LHCN-M2 (cell line): ENCODE data around the gene ZNF716. TPM values are rescaled to one million over a fixed set of nuclear protein-coding genes. Genes with fewer than 3 reads are reported as not detected.
"Not testable (repeated sequence)": the region's sequence is repeated elsewhere in the genome, so short reads cannot be mapped to it uniquely, and the experiment has no call there.

ENCODE experiments used
- DNase-seq: peaks from one replicate; pipeline ENCODE4 v3.0.0-alpha.2; 2012; ENCODE audit warnings: low read depth
- polyA plus RNA-seq: library from polyadenylated mRNA; unstranded; fragments of >200 nt; gene quantifications from one replicate; pipeline ENCODE4 v1.2.1, GENCODE V29; 2012; ENCODE audit warnings: missing spikeins
- total RNA-seq: library from RNA; depleted of rRNA; stranded (reverse); fragments of >200 nt; gene quantifications from 2 replicates; pipeline ENCODE4 v1.2.3, GENCODE V29; 2014; rRNA removed

ZNF716 gene
- total RNA-seq = not detected in 2 replicates
- not detected for polyA plus RNA-seq

GRCh38 chr7:57449904-57450303 lies at the start of gene ZNF716:
ZNF716 (plus strand) TSS chr7:57450177; CDS start chr7:57450289, 112 bp downstream.
- DNase-seq = no peak

DNA sequence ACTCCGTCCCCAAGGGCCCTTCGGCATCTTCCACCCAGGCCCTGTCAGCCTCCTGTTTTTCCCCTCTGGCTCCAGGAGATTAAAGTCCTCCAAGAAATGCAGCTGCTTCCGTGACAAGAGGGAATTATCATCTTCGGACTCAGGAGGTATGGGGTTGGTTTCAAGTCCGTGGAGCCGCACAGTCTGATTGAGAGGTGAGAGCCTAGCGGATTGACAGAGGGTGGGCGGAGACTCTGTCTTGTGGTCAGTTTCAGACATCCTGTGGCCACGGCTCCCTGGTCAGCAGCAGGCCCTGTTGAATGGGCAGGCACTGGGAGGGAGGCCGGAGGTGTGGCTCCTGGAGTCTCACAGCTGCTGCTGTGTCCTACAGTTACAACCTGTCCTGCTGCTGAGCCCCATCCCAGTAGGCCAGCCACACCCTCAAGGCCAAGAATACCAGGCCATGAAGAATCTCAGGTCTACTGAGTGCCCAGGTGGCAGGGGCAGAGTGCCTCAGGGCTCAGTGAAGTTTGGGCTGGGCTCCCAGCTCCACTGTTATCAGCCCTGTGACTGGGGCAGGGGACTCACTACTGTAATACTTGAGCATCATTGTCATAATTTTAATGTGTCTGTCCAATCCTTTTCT lies 49.3 kb upstream of the ZNF716 start:
- DNase-seq = no peak

DNA sequence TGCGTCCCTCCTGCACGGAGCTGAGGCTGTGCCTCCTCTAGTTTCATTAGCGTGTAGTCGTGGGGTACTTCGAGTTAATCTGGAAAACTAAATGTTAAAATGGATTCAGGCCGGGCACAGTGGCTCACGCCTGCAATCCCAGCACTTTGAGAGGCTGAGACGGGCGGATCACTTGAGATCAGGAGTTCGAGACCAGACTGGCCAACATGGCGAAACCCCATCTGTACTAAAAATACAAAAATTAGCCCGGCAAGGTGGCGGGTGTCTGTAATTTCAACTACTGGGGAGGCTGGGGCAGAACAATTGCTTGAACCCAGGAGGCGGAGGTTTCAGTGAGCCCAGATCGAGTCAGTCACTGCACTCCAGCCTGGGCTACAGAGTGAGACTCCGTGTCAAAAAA lies 46.9 kb upstream of the ZNF716 start:
- DNase-seq = not testable (repeated sequence)

- no peak for DNase-seq
Observed at GRCh38 chr7:57403601-57404342, 46.2 kb upstream of the ZNF716 start.

DNA sequence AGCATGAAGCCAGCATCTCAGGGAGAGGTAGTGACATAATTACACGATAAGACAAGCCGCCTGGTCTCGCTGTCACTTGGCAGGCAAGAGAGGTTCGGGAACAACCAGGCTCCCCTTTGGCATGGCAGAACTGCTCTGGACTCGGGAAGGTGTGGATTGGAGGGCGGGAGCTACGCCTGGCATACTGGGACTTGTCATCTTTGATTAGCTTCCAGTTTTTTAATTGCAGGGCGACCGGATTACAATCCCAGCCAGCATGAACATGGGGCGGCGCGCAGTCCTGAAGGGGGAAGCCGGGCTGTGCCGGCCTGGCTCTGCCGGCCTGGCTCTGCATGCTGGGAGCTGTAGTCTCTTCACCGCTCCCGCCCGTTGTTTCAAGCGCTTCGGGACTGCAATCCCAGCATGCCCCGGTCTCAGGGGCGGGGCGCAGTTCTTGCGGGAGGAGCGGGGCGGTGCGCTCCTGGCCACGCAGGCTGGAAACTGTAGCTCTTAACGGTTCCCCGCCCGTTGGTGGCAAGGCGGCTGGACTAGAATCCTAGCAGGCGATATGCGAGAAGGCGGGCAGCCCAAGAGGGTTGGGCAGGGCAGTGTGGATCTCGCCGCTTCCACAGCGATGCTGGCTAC lies 45.5 kb upstream of the ZNF716 start:
- no peak for DNase-seq

- DNase-seq = no peak
Observed at GRCh38 chr7:57404967-57405421, 45.0 kb upstream of the ZNF716 start.

DNA sequence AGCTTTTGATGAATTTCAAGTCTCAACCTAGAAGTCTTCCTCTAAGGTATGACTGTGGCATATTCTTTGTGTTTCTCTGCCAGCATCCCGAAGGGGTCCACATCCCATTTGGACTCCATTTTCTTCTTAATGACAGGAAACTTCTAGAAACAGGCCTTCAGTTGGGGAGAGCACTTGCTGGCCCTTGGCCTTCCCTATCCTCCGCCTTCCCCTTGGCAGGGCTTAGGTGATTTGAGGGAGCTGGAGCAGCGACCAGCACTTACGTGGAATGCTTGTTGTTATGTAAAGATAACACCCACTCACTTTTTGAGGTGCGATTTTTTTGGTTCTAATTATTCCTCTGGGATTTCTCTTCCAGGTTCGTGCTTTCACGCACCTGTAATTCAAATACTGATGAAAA lies 42.9 kb upstream of the ZNF716 start:
- DNase-seq = no peak

- DNase-seq = no peak
Observed at GRCh38 chr7:57412168-57412567, 37.8 kb upstream of the ZNF716 start.

DNA sequence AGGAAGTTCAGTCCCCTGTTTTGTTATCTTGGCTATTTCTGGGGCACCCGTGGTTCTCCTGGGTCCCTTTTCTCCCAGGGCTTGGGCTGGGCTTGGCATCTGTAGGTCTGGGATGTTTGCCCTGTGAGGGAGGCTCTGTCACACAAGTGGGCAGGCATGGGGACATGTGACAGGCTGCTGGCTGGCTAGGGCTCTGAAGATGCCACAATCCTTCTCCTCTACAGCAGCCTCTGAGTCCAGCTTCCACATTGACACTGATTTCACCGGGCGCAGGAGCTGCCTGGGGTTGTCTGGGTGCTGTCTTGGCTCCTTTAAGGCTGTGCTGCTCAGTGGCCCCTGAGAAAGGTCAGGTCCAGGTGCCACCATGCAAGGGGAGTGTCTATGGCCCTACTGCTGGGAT lies 37.4 kb upstream of the ZNF716 start:
- DNase-seq = no peak

DNA sequence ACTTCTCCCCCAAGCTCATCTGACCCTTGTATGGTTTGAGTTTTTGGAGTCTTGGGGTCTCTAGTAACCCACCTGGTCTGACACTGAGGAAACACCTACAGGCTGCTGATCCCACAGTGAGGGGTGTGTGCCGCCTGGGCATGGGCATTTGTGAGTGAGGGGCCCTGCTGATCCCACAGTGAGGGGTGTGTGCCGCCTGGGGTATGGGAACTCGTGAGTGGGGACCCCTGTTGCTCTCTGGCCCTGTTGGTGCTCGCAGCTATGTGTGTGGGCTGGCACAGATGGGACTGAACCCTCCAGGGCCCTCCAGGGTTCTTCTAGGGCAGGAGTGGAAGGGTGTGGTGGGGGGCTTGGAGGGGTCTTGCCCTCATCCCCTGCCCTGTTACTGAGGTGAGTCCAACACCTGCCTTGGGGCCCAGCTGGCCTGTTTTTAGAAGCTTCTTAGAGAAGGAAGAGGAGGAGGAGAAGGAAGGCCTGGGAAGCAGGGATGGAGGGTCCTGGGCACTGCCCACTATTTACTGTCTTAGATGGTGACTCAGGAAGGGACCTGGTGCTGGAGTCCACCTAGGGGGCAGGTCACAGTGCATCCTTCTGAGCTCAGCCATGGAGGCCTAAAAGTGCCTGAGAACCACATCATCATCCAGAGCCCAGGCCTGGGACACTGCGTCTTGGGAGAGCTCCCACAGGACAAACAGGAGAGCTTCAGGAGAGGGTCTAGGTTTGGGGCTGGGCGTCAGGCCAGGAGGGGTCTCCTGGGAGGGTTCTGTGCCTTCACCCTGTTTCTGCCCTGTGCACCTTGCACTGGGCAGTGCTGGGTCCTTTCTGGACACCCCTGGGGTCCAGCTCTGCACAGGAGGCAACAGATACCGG lies 36.2 kb upstream of the ZNF716 start:
- DNase-seq = no peak

DNA sequence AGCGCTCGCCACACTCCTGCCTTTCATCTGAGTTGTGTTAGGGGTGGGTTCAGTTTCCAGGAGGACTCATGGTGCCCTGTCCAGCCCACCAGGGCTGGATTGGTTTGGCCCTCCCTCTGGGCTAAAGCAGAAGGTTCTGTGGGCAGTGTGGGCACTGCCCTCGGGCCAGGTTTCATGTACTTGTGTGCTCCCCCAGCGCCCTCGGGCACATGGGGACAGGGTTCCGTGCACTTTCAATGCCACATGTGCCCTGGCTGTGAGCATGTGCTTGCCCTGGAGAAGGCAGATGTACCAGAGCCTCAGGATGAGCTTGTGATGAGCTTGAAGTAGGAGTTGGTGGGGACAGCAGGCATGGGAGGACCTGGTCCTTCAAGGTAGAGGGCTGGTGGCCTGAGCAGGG lies 35.6 kb upstream of the ZNF716 start:
- no peak for DNase-seq

DNA sequence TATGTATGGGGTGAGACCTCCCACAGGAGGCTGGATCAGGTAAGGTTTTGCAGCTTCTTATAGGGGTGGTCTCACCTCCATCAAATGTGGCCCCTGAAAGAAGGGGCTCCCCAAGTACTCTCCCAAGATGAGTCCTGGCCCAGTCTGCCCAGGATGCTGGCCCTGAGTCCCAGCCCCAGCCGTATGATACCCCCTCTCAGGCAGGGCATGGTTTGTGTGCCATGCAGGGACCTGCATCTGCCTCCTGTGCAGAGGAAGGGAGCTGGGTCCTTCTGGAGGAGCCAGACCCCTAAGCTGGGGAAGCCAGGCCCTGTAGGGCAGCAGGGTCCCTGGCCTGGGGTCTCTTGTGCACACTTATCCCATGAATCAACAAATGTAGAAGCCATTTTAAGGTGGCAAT lies 35.1 kb upstream of the ZNF716 start:
- no peak for DNase-seq

DNA sequence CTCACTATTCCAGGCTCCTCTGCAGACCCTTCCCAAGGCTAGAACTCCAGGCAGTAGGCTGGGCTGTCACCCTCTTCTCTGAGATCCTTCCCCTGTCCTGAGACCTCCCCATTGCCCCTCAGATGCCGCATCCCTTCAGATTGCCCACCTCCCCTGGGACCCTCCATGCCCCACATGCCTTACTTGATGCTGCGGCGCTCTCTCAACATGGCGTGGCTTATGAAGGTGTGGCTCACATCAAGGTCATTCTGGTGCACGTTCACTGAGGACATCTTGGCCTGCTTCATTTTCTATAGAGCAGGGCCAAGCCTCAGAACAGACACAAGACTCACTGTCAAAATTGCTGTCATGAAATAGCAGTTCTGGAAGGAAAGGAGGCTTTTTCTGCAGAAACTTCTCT lies 34.7 kb upstream of the ZNF716 start:
- no peak for DNase-seq

DNA sequence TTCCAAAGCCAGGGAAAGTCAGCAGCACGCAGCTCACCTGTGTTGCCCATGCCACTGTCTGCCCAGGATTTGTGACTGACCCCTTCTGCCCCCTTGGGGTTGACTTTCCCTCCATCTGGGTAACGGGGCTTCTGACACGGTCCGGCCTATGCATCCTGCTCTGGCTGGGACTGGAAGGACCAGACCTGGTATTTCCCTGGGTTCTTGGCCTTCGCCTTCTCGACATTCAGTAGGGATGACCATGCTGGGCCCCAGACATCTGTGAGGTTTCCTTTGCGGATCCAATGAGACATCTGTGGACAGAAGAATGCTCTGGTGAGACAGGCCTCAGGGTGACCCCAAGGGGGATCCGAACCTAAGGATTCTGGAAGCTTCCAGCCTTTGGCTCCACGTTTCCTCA lies 34.2 kb upstream of the ZNF716 start:
- no peak for DNase-seq

- DNase-seq = no peak
Observed at GRCh38 chr7:57416601-57417358, 33.2 kb upstream of the ZNF716 start.

DNA sequence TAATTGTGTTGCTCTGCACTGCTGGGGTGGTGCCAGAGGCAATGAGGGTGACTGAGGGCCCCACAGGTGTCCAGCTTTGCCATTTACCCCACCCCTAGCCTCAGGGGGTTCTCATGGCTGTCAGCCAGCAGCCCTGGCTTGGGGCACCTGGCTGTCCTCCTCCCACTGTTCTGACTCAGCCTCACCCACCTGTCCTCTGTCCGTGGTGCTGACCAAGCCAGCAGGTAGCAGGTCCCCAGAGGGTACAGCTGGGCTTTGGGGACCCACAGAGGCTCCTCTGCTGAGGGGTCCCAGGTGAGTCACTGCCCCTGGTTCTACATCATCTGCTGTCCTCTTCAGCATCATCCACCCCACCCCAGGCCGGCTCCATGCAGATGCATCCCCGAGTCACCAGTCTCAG lies 32.2 kb upstream of the ZNF716 start:
- DNase-seq = no peak

DNA sequence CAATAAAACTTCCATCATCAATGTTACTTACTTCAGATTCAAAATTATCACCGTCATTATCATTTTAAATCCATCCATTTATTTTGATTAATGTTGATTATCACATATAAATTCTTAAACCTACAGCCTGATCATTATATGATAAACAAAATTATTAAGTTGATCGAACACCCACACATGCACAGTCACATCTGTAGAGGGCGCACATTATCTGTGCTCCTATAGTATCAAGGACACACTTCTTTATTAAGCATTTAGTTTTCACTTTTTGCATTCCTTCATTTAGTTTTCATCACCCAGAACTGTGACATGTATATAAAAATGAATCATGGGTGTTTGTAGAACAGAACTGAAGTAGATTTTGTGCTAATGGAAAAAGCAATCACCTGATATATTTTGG lies 26.2 kb upstream of the ZNF716 start:
- no peak for DNase-seq

DNA sequence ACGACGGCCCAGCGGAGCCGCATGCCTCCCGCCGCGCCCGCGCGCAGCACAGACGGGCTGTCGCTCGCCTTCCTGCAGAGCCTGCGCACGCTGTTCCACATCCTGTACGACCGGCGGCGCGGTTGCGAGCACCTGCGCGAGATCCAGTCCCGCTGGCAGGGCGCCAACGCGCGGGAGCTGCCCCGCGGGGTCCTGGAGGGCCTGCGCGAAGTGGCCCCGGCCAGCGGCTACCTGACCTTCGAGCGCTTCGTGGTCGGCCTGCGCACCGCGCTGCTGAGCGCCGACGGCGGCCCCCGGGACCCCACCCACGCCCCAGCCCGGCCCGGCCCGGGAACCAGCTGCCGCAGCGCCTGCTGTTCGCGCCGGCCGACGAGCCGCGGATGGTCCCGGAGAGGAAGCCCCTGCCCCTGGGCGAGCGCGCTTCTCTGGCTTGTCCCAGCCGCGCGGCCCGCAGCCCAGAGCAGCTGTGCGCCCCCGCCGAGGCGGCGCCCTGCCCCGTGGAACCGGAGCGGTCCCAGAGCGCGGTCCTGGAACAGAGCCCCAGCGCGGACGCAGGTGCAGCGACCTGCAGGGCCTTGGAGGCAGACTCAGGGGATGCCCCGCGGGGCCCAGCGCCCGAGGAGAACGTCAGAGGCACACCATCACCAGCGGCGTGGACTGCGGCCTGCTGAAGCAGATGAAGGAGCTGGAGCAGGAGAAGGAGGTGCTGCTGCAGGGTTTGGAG lies 25.3 kb upstream of the ZNF716 start:
- DNase-seq = no peak

- no peak for DNase-seq
Observed at GRCh38 chr7:57425239-57425944, 24.6 kb upstream of the ZNF716 start.
